Activated naive CD8-positive, alpha-beta T cell treated with anti-CD3 and anti-CD28 coated beads, Interleukin-2, amount 50 U/mL, for 24 hours (primary cell): ENCODE data around the gene MBNL2.

Source experiments
- ATAC-seq: fragments of 150-1000 bp; cut with Tn5 transposase; one replicate; pipeline ENCODE4 v1.10.0; 2021
- DNase-seq: peaks from one replicate; pipeline ENCODE4 v3.0.0; 2021
- H3K27ac Mint-ChIP-seq: one replicate; pipeline ENCODE4 v1.8.0; 2021; ENCODE audit warnings: mild to moderate bottlenecking, mixed read lengths
- H3K27me3 Mint-ChIP-seq: one replicate; pipeline ENCODE4 v1.8.0; 2021; ENCODE audit warnings: mixed read lengths
- H3K36me3 Mint-ChIP-seq: one replicate; pipeline ENCODE4 v1.8.0; 2021; ENCODE audit warnings: low read depth, mixed read lengths
- H3K4me1 Mint-ChIP-seq: one replicate; pipeline ENCODE4 v1.8.0; 2021; ENCODE audit warnings: mixed read lengths
- H3K4me3 Mint-ChIP-seq: one replicate; pipeline ENCODE4 v1.8.0; 2021; ENCODE audit warnings: mild to moderate bottlenecking, moderate library complexity, mixed read lengths
- H3K9me3 Mint-ChIP-seq: one replicate; pipeline ENCODE4 v1.8.0; 2021; ENCODE audit warnings: mixed read lengths

The MBNL2 gene

DNA sequence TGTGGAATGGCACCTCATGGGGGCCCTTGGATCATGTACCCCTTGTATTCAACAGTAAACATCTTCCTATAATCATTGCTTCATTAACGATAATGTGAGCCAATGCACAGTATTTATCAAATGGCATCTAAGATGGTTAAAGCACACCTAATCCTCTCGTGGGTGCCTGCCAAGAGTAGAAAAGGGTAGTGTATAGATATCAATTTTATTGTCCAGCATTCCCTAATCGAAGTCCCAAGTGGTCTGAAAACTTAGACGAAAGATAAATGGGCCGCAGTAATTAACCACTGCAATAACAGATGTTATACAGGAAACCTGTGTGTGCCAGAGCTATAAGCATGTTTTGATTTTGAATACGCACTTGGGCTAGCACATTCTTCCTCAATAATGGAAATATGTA is 667 bp upstream of the MBNL2 start:
- no peak overlapping the region for H3K27ac Mint-ChIP-seq
- H3K4me1 Mint-ChIP-seq: peaks cover 28% of the 10 kb centered on the region
- no peak for DNase-seq
- ATAC-seq: no peak
- no peaks in the 10 kb centered on the region for H3K36me3 Mint-ChIP-seq
- H3K4me3 Mint-ChIP-seq: peak overlapping the region; percentile 88
- no peaks in the 10 kb centered on the region for H3K27me3 Mint-ChIP-seq
- no peaks in the 10 kb centered on the region for H3K9me3 Mint-ChIP-seq

DNA sequence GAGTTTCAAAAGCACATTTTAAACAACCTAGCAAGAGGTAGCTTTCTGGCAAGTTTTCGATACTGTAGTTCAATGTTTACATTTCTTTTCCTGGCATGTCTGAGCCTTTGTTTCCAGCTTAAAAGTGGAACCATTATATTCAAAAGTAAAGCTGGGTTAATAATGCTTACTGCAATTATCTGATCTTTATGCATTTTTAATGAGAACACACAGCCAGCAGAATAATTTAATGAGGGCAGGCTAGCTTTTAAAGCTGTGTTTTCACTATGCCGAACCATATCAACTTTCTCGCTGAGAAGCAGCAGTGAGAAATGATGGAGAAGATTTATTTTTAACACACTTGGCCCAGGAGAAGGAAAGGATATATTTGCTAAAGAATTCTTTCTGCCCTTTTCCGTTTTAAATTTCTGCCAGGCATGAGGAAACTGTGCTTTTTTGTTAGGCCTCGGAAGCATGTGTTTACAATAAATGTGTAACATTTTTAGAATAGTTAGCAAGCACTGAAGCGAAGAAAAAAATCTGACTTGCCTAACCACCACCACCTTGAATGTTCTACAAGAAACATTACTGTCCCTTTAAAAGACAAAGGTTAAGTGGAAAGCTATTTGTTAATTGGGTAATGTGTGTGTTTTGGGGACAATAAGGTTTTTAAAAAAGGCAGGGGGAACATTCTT is 1.0 kb downstream of the MBNL2 start:
- Mint-ChIP-seq H3K4me3 (peak overlapping the region; percentile 88), H3K36me3 (no peaks in the 10 kb centered on the region), H3K4me1 (peaks cover 44% of the 10 kb centered on the region), H3K9me3 (no peaks in the 10 kb centered on the region), H3K27me3 (no peaks in the 10 kb centered on the region), H3K27ac (peak overlapping the region; percentile 86)
- DNase-seq (no peak), ATAC-seq (no peak)

DNA sequence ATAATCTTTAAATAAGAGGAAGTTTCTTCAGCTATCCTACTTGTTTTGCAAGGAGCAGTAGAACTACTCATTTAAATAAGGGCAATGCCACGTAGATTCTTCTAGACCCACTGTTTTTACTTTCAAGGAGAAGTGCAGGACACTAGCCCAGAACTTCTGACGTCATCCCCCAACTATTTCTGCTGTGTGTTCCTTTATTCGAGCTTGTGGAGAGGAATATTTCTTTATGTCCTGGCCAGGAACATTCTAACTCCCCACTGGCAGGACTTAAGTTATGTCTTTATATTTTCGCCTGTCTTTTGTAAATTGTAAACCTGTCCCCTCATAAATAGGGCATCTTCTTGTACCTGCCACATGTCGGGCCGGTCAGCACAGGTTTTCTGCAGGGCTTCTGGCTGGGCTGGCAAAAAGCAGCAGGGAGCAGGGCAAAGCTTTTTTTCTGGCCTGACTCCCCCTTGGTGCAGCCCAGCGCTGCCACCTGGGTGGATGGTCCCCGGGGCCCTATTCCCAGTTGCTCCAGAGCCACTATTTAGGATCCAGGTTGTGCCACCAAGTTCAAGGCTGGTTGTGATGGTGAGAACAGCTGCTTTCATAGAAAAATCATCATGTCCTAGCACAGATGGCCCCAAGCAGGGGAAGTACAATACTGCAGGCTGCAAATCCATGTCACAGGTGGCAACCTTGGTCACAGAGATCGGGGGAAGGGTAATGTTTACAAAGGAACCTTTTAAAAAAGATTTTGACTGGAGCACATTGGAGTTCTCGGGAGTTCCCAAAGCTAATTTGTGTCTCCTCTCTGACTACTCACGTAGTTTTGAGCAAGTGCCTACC is 1.8 kb downstream of the MBNL2 start:
- Mint-ChIP-seq H3K36me3 (no peaks in the 10 kb centered on the region), H3K27me3 (no peaks in the 10 kb centered on the region), H3K9me3 (no peaks in the 10 kb centered on the region), H3K4me3 (peak overlapping the region; percentile 88), H3K27ac (peak overlapping the region; percentile 86), H3K4me1 (peaks cover 44% of the 10 kb centered on the region)
- DNase-seq: peak; percentile 20
- ATAC-seq: no peak

DNA sequence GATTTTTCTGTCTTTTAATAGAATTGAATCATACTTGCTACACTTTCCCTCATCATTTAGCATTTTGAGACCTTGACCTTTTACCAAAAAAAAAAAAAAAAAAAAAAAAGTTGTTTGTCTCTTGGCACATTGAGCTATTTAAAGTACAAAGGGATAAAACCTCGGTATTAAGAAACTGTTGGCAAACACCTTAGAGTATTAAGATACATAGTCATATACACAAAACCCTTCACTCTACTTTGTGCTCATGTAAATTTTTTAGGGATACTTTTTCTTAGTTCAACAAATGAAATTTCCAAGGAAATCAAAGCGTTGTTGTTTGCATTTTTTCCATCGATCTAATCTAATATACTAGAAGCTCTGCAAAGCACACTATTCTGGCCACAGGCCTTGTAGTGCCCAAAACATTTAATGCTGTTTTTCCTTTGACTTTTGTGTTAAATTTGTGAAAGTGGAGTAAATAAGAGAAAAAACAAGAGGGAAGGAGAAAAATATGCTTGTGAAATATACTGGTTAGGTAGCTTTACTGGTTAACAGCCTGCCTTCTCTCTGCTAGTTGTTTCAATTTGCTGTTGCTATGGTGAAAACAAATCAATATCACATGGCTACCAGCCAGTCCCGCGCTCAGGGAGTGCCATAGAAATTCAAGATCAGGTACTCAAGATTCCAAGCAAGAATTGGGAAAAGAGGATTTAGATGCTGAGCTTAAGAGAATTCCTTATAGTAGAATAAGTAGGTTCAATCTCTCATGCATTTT is 2.6 kb downstream of the MBNL2 start:
- no peaks in the 10 kb centered on the region for H3K9me3 Mint-ChIP-seq
- no peak for ATAC-seq
- peaks cover 2% of the 10 kb centered on the region for H3K36me3 Mint-ChIP-seq
- H3K27ac Mint-ChIP-seq: peak overlapping the region; percentile 86
- H3K27me3 Mint-ChIP-seq: no peaks in the 10 kb centered on the region
- H3K4me3 Mint-ChIP-seq: peak overlapping the region; percentile 88
- no peak for DNase-seq
- H3K4me1 Mint-ChIP-seq: peaks cover 48% of the 10 kb centered on the region

DNA sequence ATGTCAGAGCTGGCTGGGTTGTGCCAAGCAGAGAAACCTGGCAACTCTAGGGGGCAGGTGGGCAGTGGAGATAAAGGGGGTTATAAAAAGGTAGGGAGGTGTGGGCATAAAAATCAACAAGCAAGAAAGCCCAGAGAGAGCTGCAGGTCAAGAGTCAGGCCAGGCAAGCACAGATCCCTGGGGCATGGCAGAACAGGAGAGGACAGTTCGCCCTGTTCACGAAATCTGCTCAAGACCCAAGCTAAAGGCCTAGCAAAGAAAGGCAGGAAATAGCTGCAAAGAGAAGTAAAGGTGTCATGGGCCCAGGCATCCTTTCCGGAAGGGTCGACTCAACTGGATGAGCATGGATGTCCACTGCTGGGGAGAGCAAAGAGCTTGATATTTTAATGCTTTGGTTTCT is 3.4 kb downstream of the MBNL2 start:
- peaks cover 2% of the 10 kb centered on the region for H3K36me3 Mint-ChIP-seq
- peaks cover 49% of the 10 kb centered on the region for H3K4me1 Mint-ChIP-seq
- H3K27ac Mint-ChIP-seq: peak overlapping the region; percentile 86
- ATAC-seq: no peak
- H3K9me3 Mint-ChIP-seq: no peaks in the 10 kb centered on the region
- peak overlapping the region; percentile 88 for H3K4me3 Mint-ChIP-seq
- H3K27me3 Mint-ChIP-seq: no peaks in the 10 kb centered on the region
- no peak for DNase-seq

DNA sequence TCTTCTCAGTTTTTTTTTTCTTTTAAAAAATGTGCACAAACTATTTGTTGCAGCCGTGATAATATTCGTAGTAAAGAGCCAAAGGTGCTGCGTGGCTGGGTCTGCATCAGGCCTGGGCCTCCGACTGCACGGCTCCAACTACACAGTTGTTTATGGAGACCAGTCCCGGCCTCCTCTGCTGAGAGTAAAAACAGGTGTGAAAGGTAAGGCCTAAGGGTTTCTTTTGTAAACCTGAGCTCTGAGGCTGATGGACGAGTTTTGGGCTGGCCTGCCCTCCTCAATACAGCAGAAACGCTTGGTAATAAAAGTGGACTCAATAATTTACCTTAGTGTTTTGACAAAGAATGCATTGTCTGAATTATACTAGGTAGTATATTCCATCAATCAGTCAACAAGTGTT is 3.9 kb downstream of the MBNL2 start:
- no peak for ATAC-seq
- DNase-seq: no peak
- H3K4me3 Mint-ChIP-seq: peak overlapping the region; percentile 88
- H3K27me3 Mint-ChIP-seq: no peaks in the 10 kb centered on the region
- H3K36me3 Mint-ChIP-seq: peaks cover 2% of the 10 kb centered on the region
- peak overlapping the region; percentile 86 for H3K27ac Mint-ChIP-seq
- no peaks in the 10 kb centered on the region for H3K9me3 Mint-ChIP-seq
- H3K4me1 Mint-ChIP-seq: peaks cover 49% of the 10 kb centered on the region

DNA sequence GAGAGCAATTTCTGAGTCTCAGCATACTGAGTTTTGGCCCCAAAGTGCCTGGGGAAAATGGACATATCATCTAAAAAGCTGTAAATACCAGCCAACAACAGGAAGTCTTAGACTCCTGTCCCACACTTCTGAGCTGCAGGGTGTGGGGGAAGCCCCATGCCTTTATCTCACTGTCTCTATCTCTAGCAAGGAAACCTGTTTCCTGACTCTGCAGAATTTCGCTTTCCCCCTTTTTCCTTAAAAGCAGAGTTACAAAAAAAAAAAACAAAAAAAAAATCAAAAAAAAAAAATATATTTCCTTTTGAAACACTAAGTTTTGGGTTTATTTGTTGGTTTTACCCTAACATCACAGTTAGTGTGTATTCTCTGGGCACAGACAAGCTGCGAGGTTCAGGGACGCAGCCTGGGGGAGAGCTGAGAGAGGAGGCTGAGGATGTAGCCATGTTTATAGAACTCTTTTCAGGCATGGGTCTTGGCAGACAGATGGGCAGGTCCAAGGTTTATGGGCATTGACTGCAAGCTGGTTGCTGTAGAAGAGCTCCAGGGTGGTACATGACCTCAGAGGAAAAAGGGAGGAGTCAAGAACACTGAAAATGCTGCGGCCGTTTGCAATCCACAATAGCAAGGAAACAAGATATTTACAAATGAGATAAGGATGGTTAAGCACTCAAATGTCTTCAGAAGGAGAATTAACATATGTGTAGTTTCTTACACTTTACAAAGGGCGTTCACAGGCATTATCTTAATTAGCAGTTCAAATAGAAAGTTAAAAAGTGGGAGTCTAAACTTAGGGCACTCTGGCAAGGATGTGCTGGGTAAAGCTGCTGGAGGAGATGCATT is 4.9 kb downstream of the MBNL2 start:
- Mint-ChIP-seq H3K4me3 (peak overlapping the region; percentile 78), H3K27me3 (no peaks in the 10 kb centered on the region), H3K36me3 (peaks cover 3% of the 10 kb centered on the region), H3K27ac (peak overlapping the region; percentile 67), H3K9me3 (no peaks in the 10 kb centered on the region), H3K4me1 (peaks cover 45% of the 10 kb centered on the region)
- DNase-seq: peak; percentile 33
- peak; percentile 56 for ATAC-seq

DNA sequence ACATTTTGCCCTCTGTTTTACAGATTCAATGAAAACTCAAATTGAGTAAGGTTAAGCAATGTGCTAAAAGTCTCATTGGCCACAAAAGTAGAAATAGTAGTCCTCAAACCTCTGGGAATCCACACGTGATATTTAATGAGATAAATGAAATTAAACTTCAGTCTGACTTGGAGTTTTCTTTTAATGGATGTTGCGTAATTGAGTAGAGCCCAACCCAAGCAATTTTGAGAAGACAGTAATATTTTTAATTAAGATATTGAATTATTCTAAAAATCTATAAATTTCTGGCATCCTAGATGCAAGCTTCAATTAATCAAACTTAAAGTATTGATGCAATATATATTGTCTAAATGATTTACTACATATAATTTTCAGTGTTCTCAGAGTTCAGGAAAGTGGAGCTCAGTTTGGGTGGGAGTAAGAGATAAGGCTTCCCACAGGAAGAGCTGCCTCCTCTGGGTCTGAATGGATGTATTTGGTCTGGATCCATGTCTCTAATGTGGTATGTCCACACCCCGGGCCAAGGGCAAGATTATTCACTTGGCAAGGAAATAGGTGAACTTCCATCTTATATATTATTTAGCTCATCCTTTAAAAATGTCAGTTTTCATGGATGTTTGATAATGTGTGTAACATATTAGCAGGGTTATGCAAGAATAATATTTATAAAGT is 6.9 kb downstream of the MBNL2 start:
- Mint-ChIP-seq H3K27me3 (no peaks in the 10 kb centered on the region), H3K4me1 (peaks cover 51% of the 10 kb centered on the region), H3K27ac (no peak overlapping the region), H3K36me3 (peaks cover 4% of the 10 kb centered on the region), H3K9me3 (no peaks in the 10 kb centered on the region), H3K4me3 (no peak overlapping the region)
- no peak for DNase-seq
- no peak for ATAC-seq

DNA sequence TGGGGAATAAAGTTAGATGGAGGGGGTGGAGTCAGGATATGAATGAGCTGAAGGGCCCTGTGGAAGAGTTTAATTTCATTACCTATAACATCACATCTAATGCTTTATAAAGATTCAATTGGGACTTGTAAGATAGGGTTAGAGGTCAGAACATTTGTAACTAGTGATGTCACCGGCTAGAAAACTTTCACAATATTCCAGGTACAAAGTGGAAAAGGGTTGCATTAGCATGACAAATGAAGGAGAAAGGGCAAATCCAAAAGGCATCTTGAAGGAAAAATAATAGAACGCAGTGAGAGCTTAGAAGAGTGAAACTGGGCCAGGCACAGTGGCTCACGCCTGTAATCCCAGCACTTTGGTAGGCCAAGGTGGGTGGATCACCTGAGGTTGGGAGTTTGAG is 7.6 kb downstream of the MBNL2 start:
- Mint-ChIP-seq H3K4me3 (no peak overlapping the region), H3K27ac (no peak overlapping the region), H3K9me3 (no peaks in the 10 kb centered on the region), H3K36me3 (peaks cover 6% of the 10 kb centered on the region), H3K4me1 (peaks cover 45% of the 10 kb centered on the region), H3K27me3 (no peaks in the 10 kb centered on the region)
- ATAC-seq: no peak
- no peak for DNase-seq

DNA sequence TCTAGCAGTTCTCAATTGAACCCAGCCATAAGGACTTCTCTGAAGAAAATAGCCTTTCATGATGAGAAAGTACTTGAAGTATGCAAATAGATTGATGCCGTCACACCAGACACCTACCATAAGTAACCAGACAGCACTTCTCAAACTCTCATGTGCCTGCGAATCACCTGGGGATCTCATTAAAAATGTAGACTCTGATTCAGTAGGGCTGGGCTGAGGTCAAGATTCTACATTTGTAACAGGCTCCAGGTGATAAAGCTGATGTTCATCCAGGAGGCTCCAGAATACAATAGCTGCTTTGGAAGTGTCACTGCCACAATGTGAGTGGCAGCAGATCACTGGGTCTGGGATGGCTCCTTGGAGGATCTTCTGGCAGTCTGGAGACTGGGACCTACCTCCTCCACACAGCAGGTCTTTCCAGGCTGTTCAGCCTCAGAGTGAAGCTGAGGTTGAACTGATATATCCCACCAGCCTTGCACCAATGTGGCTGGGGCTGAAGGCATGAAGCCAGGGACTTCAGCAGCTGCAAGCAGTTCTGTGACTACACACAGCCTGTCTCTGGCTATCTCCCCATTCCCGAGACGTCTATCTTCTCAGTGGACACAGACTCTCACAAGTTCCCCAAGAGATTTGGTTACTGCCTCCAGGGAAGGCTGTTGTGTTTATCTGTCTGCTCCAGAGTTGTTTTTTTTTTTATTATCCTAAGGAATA is 9.1 kb downstream of the MBNL2 start:
- no peak overlapping the region for H3K27ac Mint-ChIP-seq
- ATAC-seq (no peak), DNase-seq (no peak)
- H3K27me3 Mint-ChIP-seq: no peaks in the 10 kb centered on the region
- peaks cover 7% of the 10 kb centered on the region for H3K36me3 Mint-ChIP-seq
- peaks cover 29% of the 10 kb centered on the region for H3K4me1 Mint-ChIP-seq
- no peaks in the 10 kb centered on the region for H3K9me3 Mint-ChIP-seq
- H3K4me3 Mint-ChIP-seq: no peak overlapping the region

DNA sequence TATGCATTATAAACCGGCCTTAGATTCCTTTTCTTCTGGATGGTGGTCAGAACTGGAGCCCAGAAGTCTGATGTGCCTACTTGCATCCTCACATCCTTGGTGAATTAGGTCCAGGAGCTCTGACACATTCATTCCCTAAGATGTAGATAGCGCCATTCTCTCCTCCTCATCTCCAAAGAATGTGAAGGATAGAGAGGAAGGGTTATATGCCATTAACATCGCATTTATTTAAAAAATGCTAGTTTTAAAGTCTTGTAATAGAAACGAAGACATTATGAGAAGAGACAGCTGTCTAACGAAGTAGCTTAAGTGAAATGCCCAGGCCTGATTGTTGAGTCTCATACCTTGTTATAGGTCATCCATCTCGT is 9.7 kb downstream of the MBNL2 start:
- H3K9me3 Mint-ChIP-seq: no peaks in the 10 kb centered on the region
- H3K36me3 Mint-ChIP-seq: peaks cover 7% of the 10 kb centered on the region
- DNase-seq (no peak), ATAC-seq (no peak)
- H3K4me3 Mint-ChIP-seq: no peak overlapping the region
- H3K27me3 Mint-ChIP-seq: no peaks in the 10 kb centered on the region
- H3K27ac Mint-ChIP-seq: no peak overlapping the region
- H3K4me1 Mint-ChIP-seq: peaks cover 27% of the 10 kb centered on the region

DNA sequence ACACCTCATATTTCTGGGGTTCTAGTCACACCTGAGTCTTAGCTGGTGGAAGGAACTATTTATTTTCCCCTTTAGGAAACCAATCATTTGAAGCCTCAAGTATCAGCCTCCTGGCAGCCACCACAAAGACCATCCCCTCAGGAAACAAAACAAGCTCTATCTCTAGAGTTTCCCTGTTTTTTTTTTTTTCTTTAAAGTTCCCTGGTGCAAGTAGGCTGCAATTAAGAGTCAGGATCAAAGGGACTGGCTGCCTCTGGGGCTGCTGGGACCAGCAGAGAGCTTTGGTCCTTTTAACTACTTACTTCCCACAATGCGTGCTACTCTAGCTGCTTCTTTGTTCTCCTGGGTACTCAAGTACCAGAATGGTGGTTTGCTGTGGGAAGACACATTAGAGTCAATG is 11.4 kb downstream of the MBNL2 start:
- H3K36me3 Mint-ChIP-seq: peaks cover 9% of the 10 kb centered on the region
- H3K27me3 Mint-ChIP-seq: no peaks in the 10 kb centered on the region
- H3K4me1 Mint-ChIP-seq: peaks cover 26% of the 10 kb centered on the region
- H3K4me3 Mint-ChIP-seq: no peak overlapping the region
- H3K9me3 Mint-ChIP-seq: no peaks in the 10 kb centered on the region
- DNase-seq: no peak
- H3K27ac Mint-ChIP-seq: no peak overlapping the region
- no peak for ATAC-seq

DNA sequence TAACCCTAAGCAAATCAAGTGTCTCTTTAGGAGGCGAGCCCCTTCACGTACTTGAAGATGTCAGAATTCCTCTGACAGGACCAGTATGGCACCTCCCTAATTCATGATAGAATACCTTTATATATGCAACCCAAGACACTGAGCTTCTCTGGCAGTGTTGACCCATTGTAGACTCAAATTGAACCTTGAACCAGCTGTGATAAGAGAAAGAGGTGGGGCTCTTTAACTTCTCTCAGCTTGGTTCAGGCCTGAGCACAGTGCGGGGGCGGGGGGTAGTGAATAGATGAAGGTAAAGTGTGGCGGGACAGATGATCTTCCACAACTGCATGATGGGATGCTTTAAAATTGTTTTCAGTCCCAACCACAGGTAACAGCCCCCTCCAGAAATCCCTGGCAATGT is 12.1 kb downstream of the MBNL2 start:
- no peak for ATAC-seq
- H3K36me3 Mint-ChIP-seq: peaks cover 9% of the 10 kb centered on the region
- no peaks in the 10 kb centered on the region for H3K27me3 Mint-ChIP-seq
- H3K4me1 Mint-ChIP-seq: peaks cover 33% of the 10 kb centered on the region
- no peak for DNase-seq
- no peak overlapping the region for H3K27ac Mint-ChIP-seq
- H3K9me3 Mint-ChIP-seq: no peaks in the 10 kb centered on the region
- no peak overlapping the region for H3K4me3 Mint-ChIP-seq
